GM18519 (cell line): ENCODE data around the gene TRDMT1.

Experiments
- ATAC-seq: cut with Tn5 transposase; IDR thresholded peaks from one replicate; pipeline ENCODE4 v1.9.1; 2021; ENCODE audit warnings: mild to moderate bottlenecking, moderate library complexity; ENCODE audit not compliant: unreplicated experiment, low FRiP score

Gene TRDMT1

GRCh38 chr10:17181110-17181509, 20.4 kb downstream of the TRDMT1 start:
- ATAC-seq, result no peak

DNA sequence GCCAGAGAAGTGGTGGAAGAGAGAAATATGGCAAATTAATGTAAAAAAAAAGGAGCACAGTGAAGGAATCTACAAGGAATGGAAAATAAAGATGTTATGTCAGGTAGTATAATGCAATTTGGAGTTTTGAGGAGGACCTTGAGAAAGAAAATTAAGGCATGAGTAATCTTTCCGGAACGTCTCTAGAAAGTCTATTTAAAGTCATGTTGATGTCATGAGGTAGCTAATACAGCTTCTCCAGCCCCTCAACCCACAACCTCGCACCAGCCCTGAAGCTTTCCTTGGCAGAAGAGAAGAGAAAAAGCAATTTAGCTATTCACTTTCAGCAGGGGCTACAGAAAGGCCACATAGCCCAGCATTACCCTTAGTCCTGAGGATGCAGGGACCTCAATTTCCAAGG, 22.5 kb downstream of the TRDMT1 start:
- no peak for ATAC-seq

GRCh38 chr10:17178006-17178405, 23.5 kb downstream of the TRDMT1 start:
- no peak for ATAC-seq

GRCh38 chr10:17177014-17177413, 24.5 kb downstream of the TRDMT1 start:
- no peak for ATAC-seq

GRCh38 chr10:17176091-17176490, 25.4 kb downstream of the TRDMT1 start:
- no peak for ATAC-seq

GRCh38 chr10:17175551-17175950, 25.9 kb downstream of the TRDMT1 start:
- no peak for ATAC-seq

DNA sequence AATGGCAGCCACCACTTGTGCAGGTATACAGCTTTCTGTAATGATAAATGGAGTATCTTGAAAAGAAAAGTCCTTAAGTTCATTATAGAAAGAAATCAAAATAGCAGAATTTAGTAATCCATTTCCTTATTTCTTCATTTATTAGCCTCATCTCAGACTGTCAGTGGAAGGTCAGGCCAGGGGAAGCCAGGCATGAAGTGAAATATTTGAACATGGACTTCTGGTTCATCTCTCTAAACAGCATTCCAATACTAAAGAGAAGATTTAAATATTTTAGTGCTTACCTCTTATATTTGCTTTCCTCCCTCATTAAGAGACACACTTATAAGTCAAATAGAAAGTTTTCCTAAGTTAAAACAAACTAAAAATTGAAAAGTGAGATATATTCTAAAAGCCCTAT, 26.8 kb downstream of the TRDMT1 start:
- no peak for ATAC-seq

DNA sequence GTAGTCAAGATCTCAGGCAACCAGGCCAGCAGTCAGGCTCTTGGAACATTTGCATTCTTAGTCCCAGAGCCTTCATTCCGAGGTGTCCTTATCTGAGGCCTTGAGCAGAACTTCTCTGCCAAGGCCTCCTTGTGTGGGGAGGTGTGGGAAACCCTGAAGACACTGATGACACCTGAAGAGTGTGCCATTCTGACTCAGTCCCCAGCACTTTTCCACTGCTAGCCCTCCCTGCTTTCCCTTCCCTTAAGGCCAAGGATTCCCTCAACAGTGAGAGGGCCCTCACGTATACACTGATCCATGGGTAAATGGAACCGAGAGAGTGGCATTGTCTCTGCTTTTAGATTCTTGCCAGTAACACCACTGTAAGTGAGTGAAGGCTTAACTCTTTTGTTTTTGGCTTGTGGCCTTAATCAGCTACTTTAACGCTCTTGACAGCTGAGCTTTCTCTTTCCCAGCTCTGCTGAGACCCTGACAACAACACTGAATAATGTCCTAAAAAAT, 30.3 kb downstream of the TRDMT1 start:
- no peak for ATAC-seq

DNA sequence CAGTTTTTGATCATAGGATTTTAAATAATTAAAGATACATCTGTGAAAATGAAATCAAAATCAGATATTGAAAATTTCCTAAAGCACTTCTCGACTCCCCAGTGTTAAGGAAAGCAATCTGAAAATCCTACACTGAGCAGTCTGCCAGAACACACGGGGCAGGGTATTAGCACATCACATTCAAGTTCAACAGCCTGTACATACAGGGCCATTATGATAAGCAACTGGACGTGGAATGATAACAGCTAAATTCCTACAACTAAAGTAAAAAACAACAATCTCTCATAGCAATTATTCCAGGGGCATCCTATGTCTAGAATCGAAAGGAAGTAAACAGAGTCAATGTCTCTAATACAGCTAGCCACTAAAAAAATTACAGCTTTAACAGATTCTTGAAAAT, 31.7 kb downstream of the TRDMT1 start:
- ATAC-seq, result no peak

GRCh38 chr10:17166699-17167098, 34.8 kb downstream of the TRDMT1 start:
- no peak for ATAC-seq

DNA sequence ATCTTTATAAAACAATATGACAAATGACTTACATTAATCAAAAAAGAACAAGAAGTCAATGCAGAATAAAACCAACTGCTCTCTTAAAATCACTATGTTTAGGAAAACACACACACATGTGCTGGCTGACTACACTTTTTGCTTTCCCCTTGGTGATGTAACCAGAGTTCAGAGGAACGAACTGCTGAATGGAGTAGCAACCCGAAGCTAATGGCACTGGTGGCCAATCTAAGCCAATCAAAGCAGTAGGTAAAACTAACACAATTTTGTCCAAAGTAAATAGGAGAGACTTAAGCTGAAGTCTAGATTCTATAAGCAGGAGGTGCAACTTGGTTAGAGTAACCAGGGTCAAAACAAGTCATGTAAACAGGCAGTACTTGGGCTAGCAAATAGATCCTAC, 38.6 kb downstream of the TRDMT1 start:
- no peak for ATAC-seq

DNA sequence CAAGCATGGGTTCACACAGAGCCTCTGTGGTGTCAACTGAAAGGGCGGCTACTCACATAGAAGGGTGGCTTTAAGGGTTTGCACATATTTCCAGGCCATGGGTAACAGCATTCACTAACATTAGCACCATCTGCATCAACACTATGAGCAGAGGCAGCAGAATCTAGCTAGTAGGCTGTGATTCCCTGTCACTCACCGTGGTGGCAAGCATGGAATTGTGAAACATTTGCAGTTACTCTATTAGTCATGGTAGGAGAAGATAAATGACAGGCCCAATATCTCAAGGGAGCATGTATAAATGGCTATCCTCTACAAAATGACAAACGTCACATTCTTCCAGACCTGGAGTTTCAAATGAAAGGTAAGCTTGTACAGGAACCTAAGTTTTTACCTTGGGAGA, 39.7 kb downstream of the TRDMT1 start:
- no peak for ATAC-seq

DNA sequence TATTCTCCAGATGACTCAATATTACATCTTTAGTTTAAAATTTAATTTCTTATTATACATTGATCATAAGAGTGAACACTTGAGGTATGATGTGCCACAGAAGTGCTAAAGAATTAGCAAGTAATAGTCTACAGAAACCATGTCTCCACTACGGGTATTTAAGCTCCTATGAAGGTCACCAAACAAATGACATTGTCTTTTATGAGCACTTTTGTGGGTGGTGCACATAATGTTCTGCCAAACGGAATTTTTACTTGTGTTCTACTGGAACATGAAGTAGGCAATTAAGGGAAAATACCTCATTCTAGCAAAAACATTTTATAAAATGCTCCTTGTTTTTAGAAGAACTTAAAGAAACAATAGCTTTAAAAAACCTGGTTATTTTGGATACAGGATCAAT, 44.4 kb downstream of the TRDMT1 start:
- ATAC-seq, result no peak

- ATAC-seq, result no peak
These were observed 45.6 kb downstream of the TRDMT1 start for GRCh38 chr10:17155826-17156225.

GRCh38 chr10:17154116-17154515, 47.4 kb downstream of the TRDMT1 start:
- no peak for ATAC-seq

DNA sequence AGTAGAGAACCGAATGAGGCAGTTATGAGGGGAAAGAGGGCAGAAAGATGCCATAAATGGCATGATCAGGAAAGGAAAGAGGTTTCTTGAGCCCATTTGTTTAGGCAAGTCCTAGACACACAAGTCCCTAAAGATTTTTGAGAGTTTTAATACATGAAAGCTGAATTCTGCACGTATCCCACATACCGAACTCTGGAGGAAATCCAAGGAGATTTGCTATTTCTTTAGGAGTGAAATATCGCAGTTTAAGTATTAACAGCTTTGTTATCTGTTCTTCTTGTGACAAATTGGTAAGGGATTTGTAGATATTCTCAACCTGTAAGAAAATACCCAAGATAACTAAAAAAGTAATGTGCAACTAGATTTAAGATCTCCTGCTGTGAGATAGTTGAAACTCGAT, 48.2 kb downstream of the TRDMT1 start:
- no peak for ATAC-seq

DNA sequence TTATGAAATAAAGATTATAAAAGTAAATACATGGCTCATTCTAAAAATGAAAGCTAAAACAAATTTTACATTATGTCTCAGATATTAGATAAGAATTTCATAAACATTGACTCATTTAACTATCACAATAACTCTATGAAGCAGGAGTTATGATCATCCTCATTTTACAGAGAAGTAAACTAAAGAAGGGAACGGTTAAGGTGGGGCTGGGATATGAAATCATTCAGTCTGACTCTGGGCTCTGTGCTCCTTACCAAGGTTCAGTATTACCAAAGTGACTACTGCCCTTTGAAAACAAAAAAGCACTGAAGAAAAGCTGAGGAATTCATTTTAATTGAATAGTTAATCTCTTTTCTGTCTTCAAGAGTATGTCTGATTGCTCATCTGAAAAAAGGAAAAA, 49.8 kb downstream of the TRDMT1 start:
- ATAC-seq, result no peak

DNA sequence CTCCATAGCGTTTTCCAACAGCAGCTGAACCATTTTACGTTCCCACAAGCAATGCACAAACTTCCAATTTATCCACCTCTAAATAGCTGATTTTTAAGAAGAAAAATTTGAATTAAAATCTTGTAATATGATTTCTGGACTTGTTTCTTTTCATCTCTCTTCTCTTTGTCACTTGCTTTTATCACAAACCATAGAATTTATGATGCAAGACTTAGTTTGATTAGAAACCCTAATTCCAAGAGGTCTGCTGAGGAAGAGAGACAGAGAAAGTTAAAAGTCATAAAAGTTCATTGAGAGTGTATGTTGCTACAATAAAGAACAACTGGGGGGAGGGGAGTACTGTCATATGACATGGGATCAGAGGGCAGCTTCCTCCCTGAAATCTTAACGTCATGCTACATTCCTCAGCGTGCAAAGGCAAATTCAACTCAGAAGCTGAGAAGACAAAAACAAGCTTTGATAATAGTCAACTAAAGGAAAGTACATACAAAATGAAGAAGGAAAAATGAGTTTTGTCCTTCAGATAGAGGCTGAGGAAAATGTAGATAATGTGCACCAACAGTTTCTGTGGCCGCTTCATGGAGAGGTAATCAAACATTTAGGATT, 53.5 kb downstream of the TRDMT1 start:
- no peak for ATAC-seq

DNA sequence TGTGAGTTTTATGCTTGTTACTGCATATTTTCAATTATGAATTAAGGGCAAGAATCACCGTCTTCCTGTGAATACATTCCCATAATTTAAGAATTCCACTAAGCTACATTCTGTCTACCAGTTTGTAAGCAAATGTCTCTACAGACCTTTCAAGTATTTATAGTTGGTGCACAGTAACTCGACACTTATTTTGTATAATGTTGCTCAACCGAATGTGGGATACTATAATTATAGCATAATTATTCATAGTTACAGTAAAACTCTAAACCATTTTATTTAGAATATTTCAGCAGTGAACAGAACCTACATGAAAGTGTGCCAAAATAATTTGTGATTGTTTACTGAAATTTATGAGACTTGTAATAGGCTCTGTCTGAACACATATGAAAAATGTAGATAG, 54.6 kb downstream of the TRDMT1 start:
- no peak for ATAC-seq

GRCh38 chr10:17145239-17145638, 56.2 kb downstream of the TRDMT1 start:
- no peak for ATAC-seq

DNA sequence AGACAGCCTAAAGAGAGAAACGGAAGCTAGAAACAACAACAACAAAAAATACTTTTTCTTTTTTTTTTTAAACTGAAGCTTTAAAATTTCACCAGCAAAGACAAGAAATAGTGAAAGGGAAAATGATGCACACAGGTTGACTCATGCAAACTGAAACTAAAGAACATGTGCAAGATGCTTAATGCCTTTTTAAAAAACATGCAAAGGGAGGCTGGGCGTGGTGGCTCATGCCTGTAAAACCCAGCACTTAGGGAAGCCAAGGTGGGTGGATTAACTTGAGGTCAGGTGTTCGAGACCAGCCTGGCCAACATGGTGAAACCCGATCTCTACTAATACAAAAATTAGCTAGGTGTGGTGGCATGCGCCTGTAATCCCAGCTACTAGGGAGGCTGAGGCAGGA, 56.7 kb downstream of the TRDMT1 start:
- ATAC-seq, result no peak

GRCh38 chr10:17144032-17144431, 57.4 kb downstream of the TRDMT1 start:
- no peak for ATAC-seq
